Measurements from ENCODE around the gene CTDSPL. TPM values are rescaled to one million over a fixed set of nuclear protein-coding genes. Genes with fewer than 3 reads are reported as not detected.
A peak's percentile ranks its signal among the peaks of the same experiment; 100 is the strongest.

CTDSPL gene
- total and polyA plus RNA-seq, 2 of the 13 experiments (the other 11 are each of a cell fraction or from before 2014, with no cell fraction given) = 26.1 to 142 TPM

DNA sequence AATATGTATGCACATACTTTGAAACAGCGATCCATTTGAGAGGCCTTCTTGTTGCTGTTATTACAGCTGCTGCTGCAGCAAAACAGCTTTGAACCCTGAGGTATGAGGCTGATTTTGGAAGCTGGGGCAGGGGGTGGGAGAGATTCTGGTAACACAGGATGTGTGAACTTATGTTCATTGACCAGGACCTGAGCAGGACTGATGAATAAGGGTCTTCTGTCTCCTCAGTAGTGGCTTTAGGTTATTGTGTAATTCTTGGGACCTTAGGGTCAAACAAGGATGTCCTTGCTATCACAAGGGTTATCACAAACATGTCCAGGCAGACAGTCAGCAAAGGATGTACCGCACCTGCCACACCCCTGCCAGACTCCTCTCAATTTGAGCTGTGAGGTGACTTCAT lies 41.6 kb downstream of the CTDSPL start (continued):
- TF ChIP-seq USF2 (IDR thresholded peaks at IDR 0.05; ENCODE audit: low read depth, low read length) (no peak), USF2 (CRISPR knock-in tag; IDR thresholded peaks at IDR 0.05; ENCODE audit: borderline replicate concordance) (no peak), ZNF75D (CRISPR knock-in tag; IDR thresholded peaks at IDR 0.05; ENCODE audit: borderline replicate concordance) (no peak), ZNF746 (CRISPR knock-in tag; IDR thresholded peaks at IDR 0.05) (no peak; the same call in 1 of the 2 replicates), ZNF644 (CRISPR knock-in tag; IDR thresholded peaks at IDR 0.05; ENCODE audit: low read depth) (no peak), ZNF121 (CRISPR knock-in tag; IDR thresholded peaks at IDR 0.05) (no peak), SYNCRIP (IDR thresholded peaks at IDR 0.05; ENCODE audit: insufficient read depth, low read depth, low read length) (no peak), UBTF (CRISPR knock-in tag; IDR thresholded peaks at IDR 0.05) (no peak; the same call in 1 of the 2 replicates), ARNT (IDR thresholded peaks at IDR 0.05) (no peak), NR2F2 (IDR thresholded peaks at IDR 0.05; ENCODE audit: borderline replicate concordance, low read depth) (peak; percentile 65; the same call in 1 of the 2 replicates), CREB1 (IDR thresholded peaks at IDR 0.05) (no peak), CREB1 (CRISPR knock-in tag; IDR thresholded peaks at IDR 0.05) (no peak), ZSCAN12 (CRISPR knock-in tag; IDR thresholded peaks at IDR 0.05) (no peak), HOXA3 (CRISPR knock-in tag; IDR thresholded peaks at IDR 0.05) (peak; percentile 41; the same call in 1 of the 2 replicates), ZNF276 (CRISPR knock-in tag; IDR thresholded peaks at IDR 0.05; ENCODE audit: low read depth) (no peak), ATRX (CRISPR knock-in tag; IDR thresholded peaks at IDR 0.05; ENCODE audit: borderline replicate concordance) (no peak), HOXA5 (CRISPR knock-in tag; IDR thresholded peaks at IDR 0.05) (no peak), CCDC6 (CRISPR knock-in tag; IDR thresholded peaks at IDR 0.05) (no peak)
- TF ChIP-seq, protein P1, sequence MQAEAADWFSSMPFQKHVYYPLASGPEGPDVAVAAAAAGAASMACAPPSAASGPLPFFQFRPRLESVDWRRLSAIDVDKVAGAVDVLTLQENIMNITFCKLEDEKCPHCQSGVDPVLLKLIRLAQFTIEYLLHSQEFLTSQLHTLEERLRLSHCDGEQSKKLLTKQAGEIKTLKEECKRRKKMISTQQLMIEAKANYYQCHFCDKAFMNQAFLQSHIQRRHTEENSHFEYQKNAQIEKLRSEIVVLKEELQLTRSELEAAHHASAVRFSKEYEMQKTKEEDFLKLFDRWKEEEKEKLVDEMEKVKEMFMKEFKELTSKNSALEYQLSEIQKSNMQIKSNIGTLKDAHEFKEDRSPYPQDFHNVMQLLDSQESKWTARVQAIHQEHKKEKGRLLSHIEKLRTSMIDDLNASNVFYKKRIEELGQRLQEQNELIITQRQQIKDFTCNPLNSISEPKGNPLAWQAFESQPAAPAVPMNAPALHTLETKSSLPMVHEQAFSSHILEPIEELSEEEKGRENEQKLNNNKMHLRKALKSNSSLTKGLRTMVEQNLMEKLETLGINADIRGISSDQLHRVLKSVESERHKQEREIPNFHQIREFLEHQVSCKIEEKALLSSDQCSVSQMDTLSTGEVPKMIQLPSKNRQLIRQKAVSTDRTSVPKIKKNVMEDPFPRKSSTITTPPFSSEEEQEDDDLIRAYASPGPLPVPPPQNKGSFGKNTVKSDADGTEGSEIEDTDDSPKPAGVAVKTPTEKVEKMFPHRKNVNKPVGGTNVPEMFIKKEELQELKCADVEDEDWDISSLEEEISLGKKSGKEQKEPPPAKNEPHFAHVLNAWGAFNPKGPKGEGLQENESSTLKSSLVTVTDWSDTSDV (CRISPR knock-in tag; IDR thresholded peaks at IDR 0.05) = no peak
- TF ChIP-seq, protein P2, sequence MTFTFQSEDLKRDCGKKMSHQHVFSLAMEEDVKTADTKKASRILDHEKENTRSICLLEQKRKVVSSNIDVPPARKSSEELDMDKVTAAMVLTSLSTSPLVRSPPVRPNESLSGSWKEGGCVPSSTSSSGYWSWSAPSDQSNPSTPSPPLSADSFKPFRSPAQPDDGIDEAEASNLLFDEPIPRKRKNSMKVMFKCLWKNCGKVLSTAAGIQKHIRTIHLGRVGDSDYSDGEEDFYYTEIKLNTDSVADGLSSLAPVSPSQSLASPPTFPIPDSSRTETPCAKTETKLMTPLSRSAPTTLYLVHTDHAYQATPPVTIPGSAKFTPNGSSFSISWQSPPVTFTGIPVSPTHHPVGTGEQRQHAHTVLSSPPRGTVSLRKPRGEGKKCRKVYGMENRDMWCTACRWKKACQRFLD (CRISPR knock-in tag; IDR thresholded peaks at IDR 0.05; ENCODE audit: borderline replicate concordance) = no peak

Measured in HepG2 (cell line).